K562 (cell line): ENCODE measurements around the gene SPAG9. TPM values are rescaled to one million over a fixed set of nuclear protein-coding genes. Genes with fewer than 3 reads are reported as not detected.

Experiments
- CEBPG ChIP-seq, 3 experiments: fragments of 200-800 bp in 1 of 3; sonication (Bioruptor generic) in 1 of 3; sonication (generic) in 1 of 3; formaldehyde crosslinking in 1 of 3; IDR thresholded peaks in 2 of 3; conservative IDR thresholded peaks in 1 of 3; 2 replicates each; pipeline versions ENCODE4 v1.6.1 to v1.8.0; 2016 to 2022; ENCODE audit warnings: missing compliant biosample characterization in 2 of 3, missing genetic modification characterization in 2 of 3, mild to moderate bottlenecking in 1 of 3, missing genetic modification reagents in 1 of 3
- CHCHD3 ChIP-seq: fragments of 250-450 bp; sonication (Bioruptor Pico); IDR thresholded peaks from 2 replicates; pipeline ENCODE4 v2.1.2; 2022; ENCODE audit warnings: mild to moderate bottlenecking
- DEAF1 ChIP-seq: fragments of 450-650 bp; formaldehyde crosslinking; IDR thresholded peaks from 2 replicates; pipeline ENCODE4 v1.4.0; 2020; ENCODE audit warnings: mild to moderate bottlenecking, moderate library complexity
- EP400 ChIP-seq: fragments of 450-650 bp; IDR thresholded peaks from 2 replicates; pipeline ENCODE4 v1.6.1; 2017; ENCODE audit warnings: antibody characterized with exemption, mild to moderate bottlenecking, moderate library complexity
- MTA2 ChIP-seq: fragments of 450-650 bp; IDR thresholded peaks from 2 replicates; pipeline ENCODE4 v1.6.1; 2016; ENCODE audit warnings: low read depth
- RAD21 ChIP-seq, 2 experiments: fragments of 250-450 bp in 1 of 2; fragments of 450-650 bp in 1 of 2; sonication (Bioruptor Pico) in 1 of 2; formaldehyde crosslinking in 1 of 2; IDR thresholded peaks in 1 of 2; conservative IDR thresholded peaks in 1 of 2; 2 replicates each; pipeline versions ENCODE4 v1.4.0 to v1.8.0; 2020 to 2022; ENCODE audit warnings: mild to moderate bottlenecking in 2 of 2, moderate library complexity in 1 of 2
- REST ChIP-seq, 2 experiments: fragments of 450-650 bp; formaldehyde crosslinking in 1 of 2; IDR thresholded peaks; 2 replicates each; pipeline versions ENCODE4 v1.4.0 to v1.6.1; 2014 to 2020; ENCODE audit warnings: mild to moderate bottlenecking in 2 of 2, borderline replicate concordance in 1 of 2, low read depth in 1 of 2
- SFPQ ChIP-seq: fragments of 200-400 bp; formaldehyde crosslinking; IDR thresholded peaks from 2 replicates; pipeline ENCODE4 v1.6.1; 2017; ENCODE audit warnings: mild to moderate bottlenecking, low read depth, low read length, moderate library complexity
- SMARCB1 ChIP-seq: IDR thresholded peaks from 2 replicates; pipeline ENCODE4 v1.6.1; 2011; ENCODE audit warnings: improper control_type of control experiment, low read depth; ENCODE audit not compliant: insufficient read length
- THRAP3 ChIP-seq: fragments of 450-650 bp; IDR thresholded peaks from 2 replicates; pipeline ENCODE4 v1.6.1; 2016; ENCODE audit warnings: mild to moderate bottlenecking, inconsistent platforms, borderline replicate concordance
- polyA plus RNA-seq, 8 experiments: library from polyadenylated mRNA; depleted of rRNA in 4 of 8; stranded (reverse) in 5 of 8; unstranded in 3 of 8; fragments of >200 nt; fragmentation: Nextera tagmentation in 2 of 8; fragmentation: Illumina TruSeq in 1 of 8; extraction: Ambion mirVana in 2 of 8; extraction: Trizol in 1 of 8; gene quantifications; 2 replicates each; pipeline versions ENCODE4 v1.2.1 to v1.2.3, GENCODE V29; 2011 to 2014; ENCODE audit warnings: inconsistent platforms in 1 of 8, missing spikeins in 1 of 8
- total RNA-seq, 7 experiments: library from RNA; depleted of rRNA in 6 of 7; stranded (reverse); fragments of >200 nt in 6 of 7; fragmentation: Illumina TruSeq in 2 of 7; extraction: Trizol in 2 of 7; gene quantifications; 2 replicates each; pipeline versions ENCODE4 v1.2.1 to v1.2.3, GENCODE V29; 2011 to 2021; ENCODE audit warnings: low replicate concordance in 1 of 7
- TF ChIP-seq, protein P1 (sequence below): fragments of 250-450 bp; sonication (Bioruptor Pico); IDR thresholded peaks from 2 replicates; pipeline ENCODE4 v1.4.0; 2020; ENCODE audit warnings: mild to moderate bottlenecking, moderate library complexity

SPAG9 gene
- total and polyA plus RNA-seq, 9 of the 15 experiments (the other 6 are each of a cell fraction or from before 2014, with no cell fraction given) = 12.2 to 99.2 (median 58.2) TPM

- TF ChIP-seq SFPQ (no peak), DEAF1 (peak; percentile 61; the same call in 1 of the 2 replicates), CHCHD3 (CRISPR knock-in tag) (no peak), THRAP3 (no peak), RAD21 (CRISPR knock-in tag; conservative IDR thresholded peaks at IDR 0.05 in 1 of 2, IDR thresholded peaks at IDR 0.05 in 1 of 2) (peak; percentile 72 to 78), SMARCB1 (no peak), REST (IDR thresholded peaks at IDR 0.05; ENCODE audit: borderline replicate concordance) (peak; percentile 43; the same call in 1 of the 2 replicates), REST (CRISPR knock-in tag; IDR thresholded peaks at IDR 0.05; ENCODE audit: low read depth) (no peak), CEBPG (CRISPR knock-in tag; IDR thresholded peaks at IDR 0.05) (no peak), CEBPG (tag; conservative IDR thresholded peaks at IDR 0.05 in 1 of 2, IDR thresholded peaks at IDR 0.05 in 1 of 2) (peak; percentile 33 to 44; a peak in 2 of 4 replicates), MTA2 (no peak), EP400 (0 out of 2 replicates have a peak, but pooled peaks have one; percentile 32)
- TF ChIP-seq, protein P1, sequence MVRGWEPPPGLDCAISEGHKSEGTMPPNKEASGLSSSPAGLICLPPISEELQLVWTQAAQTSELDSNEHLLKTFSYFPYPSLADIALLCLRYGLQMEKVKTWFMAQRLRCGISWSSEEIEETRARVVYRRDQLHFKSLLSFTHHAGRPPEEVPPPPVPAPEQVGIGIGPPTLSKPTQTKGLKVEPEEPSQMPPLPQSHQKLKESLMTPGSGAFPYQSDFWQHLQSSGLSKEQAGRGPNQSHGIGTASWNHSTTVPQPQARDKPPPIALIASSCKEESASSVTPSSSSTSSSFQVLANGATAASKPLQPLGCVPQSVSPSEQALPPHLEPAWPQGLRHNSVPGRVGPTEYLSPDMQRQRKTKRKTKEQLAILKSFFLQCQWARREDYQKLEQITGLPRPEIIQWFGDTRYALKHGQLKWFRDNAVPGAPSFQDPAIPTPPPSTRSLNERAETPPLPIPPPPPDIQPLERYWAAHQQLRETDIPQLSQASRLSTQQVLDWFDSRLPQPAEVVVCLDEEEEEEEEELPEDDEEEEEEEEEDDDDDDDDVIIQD = no peak
Measured at GRCh38 chr17:51000835-51001638, 119.6 kb downstream of the SPAG9 start (continued).
